ENCODE results near the gene DOCK4.

- no peak for TF ChIP-seq FOXM1 (IDR thresholded peaks at IDR 0.05; ENCODE audit: borderline replicate concordance)
- no peak for TF ChIP-seq SUZ12 (IDR thresholded peaks at IDR 0.05)
- no peak for TF ChIP-seq L3MBTL2 (conservative IDR thresholded peaks at IDR 0.05)
- no peak for TF ChIP-seq PKNOX1 (IDR thresholded peaks at IDR 0.05)
- TF ChIP-seq FOXA1 (IDR thresholded peaks at IDR 0.05), result no peak
- TF ChIP-seq SP1 (IDR thresholded peaks at IDR 0.05), result no peak
- TF ChIP-seq ELF4 (IDR thresholded peaks at IDR 0.05), result no peak
Observed at GRCh38 chr7:112013274-112013673, 192.9 kb downstream of the DOCK4 start.
